D721Med (cell line): ENCODE measurements around the gene DMXL1.

ENCODE experiments used
- DNase-seq: peaks from one replicate; pipeline ENCODE4 v3.0.0; 2011; ENCODE audit warnings: low spot score; ENCODE audit not compliant: insufficient read length
- FAIRE-seq: peaks from 2 replicates; lab custom pipeline; 2011; peaks lifted over from hg19 to GRCh38; lab: Jason Lieb, UNC
- CTCF ChIP-seq: IDR thresholded peaks from 2 replicates; pipeline ENCODE4 v1.5.1; 2012; ENCODE audit warnings: mild to moderate bottlenecking, control low read depth; ENCODE audit not compliant: insufficient read depth; ENCODE audit errors: missing control alignments

Gene DMXL1

GRCh38 chr5:119291056-119291455 lies 220.2 kb downstream of the DMXL1 start:
- DNase-seq, result no peak
- no peak for TF ChIP-seq CTCF
- FAIRE-seq, result no peak

GRCh38 chr5:119291877-119292276 lies 221.0 kb downstream of the DMXL1 start:
- no peak for TF ChIP-seq CTCF
- DNase-seq (no peak), FAIRE-seq (no peak)

GRCh38 chr5:119292701-119293515 lies 222.0 kb downstream of the DMXL1 start:
- FAIRE-seq (no peak), DNase-seq (no peak)
- TF ChIP-seq CTCF, result no peak

GRCh38 chr5:119293516-119293829 lies 222.6 kb downstream of the DMXL1 start:
- FAIRE-seq (no peak), DNase-seq (no peak)
- TF ChIP-seq CTCF, result no peak
